Glomerular visceral epithelial cell (primary cell): Measurements from ENCODE around the gene SLTM.
"Not testable (repeated sequence)": the region's sequence is repeated elsewhere in the genome, so short reads cannot be mapped to it uniquely, and the experiment has no call there.

Source experiments
- DNase-seq: peaks from one replicate; pipeline ENCODE4 v3.0.0-alpha.2; 2016; ENCODE audit errors: extremely low spot score

Gene SLTM

GRCh38 chr15:58933281-58934113 is at the start of gene SLTM:
Gene SLTM (minus strand): TSS chr15:58933679. CDS start chr15:58933565, 114 bp downstream.
- peak; percentile 96 for DNase-seq

GRCh38 chr15:58983261-58983660 is 49.8 kb upstream of the SLTM start:
- no peak for DNase-seq

- no peak for DNase-seq
These were observed 48.5 kb upstream of the SLTM start for GRCh38 chr15:58981808-58982475.

- DNase-seq, result peak; percentile 29
These were observed 47.0 kb upstream of the SLTM start for GRCh38 chr15:58980351-58980939.

- DNase-seq, result no peak
These were observed 44.4 kb upstream of the SLTM start for GRCh38 chr15:58977887-58978286.

GRCh38 chr15:58967479-58967878 is 34.0 kb upstream of the SLTM start:
- no peak for DNase-seq

GRCh38 chr15:58966698-58967097 is 33.2 kb upstream of the SLTM start:
- DNase-seq, result no peak

GRCh38 chr15:58962662-58963565 is 29.4 kb upstream of the SLTM start:
- DNase-seq, result no peak

GRCh38 chr15:58962136-58962535 is 28.7 kb upstream of the SLTM start:
- DNase-seq, result no peak

GRCh38 chr15:58958811-58959210 is 25.3 kb upstream of the SLTM start:
- DNase-seq, result no peak

- DNase-seq, result peak; percentile 67
These were observed 23.9 kb upstream of the SLTM start for GRCh38 chr15:58957101-58957973.

GRCh38 chr15:58952751-58953150 is 19.3 kb upstream of the SLTM start:
- DNase-seq, result no peak

GRCh38 chr15:58951388-58952007 is 18.0 kb upstream of the SLTM start:
- no peak for DNase-seq

GRCh38 chr15:58947179-58947578 is 13.7 kb upstream of the SLTM start:
- DNase-seq, result no peak

GRCh38 chr15:58934974-58935373 is 1.5 kb upstream of the SLTM start:
- not testable (repeated sequence) for DNase-seq

- DNase-seq, result peak; percentile 10
These were observed 1.0 kb upstream of the SLTM start for GRCh38 chr15:58934521-58934920.

GRCh38 chr15:58934114-58934447 is 602 bp upstream of the SLTM start:
- DNase-seq, result no peak

- DNase-seq, result peak; percentile 46
These were observed 684 bp downstream of the SLTM start for GRCh38 chr15:58932710-58933280.

- DNase-seq, result peak; percentile 29
These were observed 1.4 kb downstream of the SLTM start for GRCh38 chr15:58931987-58932588.
